WTC11 (cell line): ENCODE measurements around the gene PEX5. TPM values are rescaled to one million over a fixed set of nuclear protein-coding genes. Genes with fewer than 3 reads are reported as not detected.

Experiments used
- ATAC-seq: fragments of 200-7000 bp; cut with Tn5 transposase; 2 replicates; pipeline ENCODE4 v1.10.0; 2021; ENCODE audit warnings: mild to moderate bottlenecking, moderate library complexity
- CTCF ChIA-PET: fragments of 300-600 bp; sonication (Branson Sonifier 250); formaldehyde crosslinking; loops from one replicate; lab custom pipeline; 2021; ENCODE audit warnings: antibody characterized with exemption; lab: Charles Lee
- POLR2A ChIA-PET: fragments of 350-600 bp; sonication (Branson Sonifier 250); formaldehyde crosslinking; loops from one replicate; lab custom pipeline; 2021; ENCODE audit warnings: antibody characterized with exemption; lab: Charles Lee
- DNase-seq: peaks from one replicate; pipeline ENCODE4 v3.0.0; 2021; ENCODE audit warnings: low spot score
- H3K27ac Mint-ChIP-seq: 2 replicates; pipeline ENCODE4 v1.8.0; 2021; ENCODE audit warnings: mixed read lengths
- H3K27me3 Mint-ChIP-seq: 2 replicates; pipeline ENCODE4 v1.8.0; 2021; ENCODE audit warnings: low read depth, mild to moderate bottlenecking, moderate library complexity, mixed read lengths
- H3K36me3 Mint-ChIP-seq: 2 replicates; pipeline ENCODE4 v1.8.0; 2021; ENCODE audit warnings: mixed read lengths
- H3K4me1 Mint-ChIP-seq: 2 replicates; pipeline ENCODE4 v1.8.0; 2022; ENCODE audit warnings: mixed read lengths
- H3K4me3 Mint-ChIP-seq: 2 replicates; pipeline ENCODE4 v1.8.0; 2021; ENCODE audit warnings: mild to moderate bottlenecking, moderate library complexity, mixed read lengths
- H3K9me3 Mint-ChIP-seq: 2 replicates; pipeline ENCODE4 v1.8.0; 2021; ENCODE audit warnings: mixed read lengths
- ATF1 ChIP-seq: sonication (generic); formaldehyde crosslinking; IDR thresholded peaks from 2 replicates; pipeline ENCODE4 v1.8.1; 2023; ENCODE audit warnings: mild to moderate bottlenecking, moderate library complexity, missing genetic modification reagents
- E2F4 ChIP-seq: sonication (generic); formaldehyde crosslinking; IDR thresholded peaks from 2 replicates; pipeline ENCODE4 v1.8.1; 2022; ENCODE audit warnings: low read depth, mild to moderate bottlenecking, moderate library complexity, missing genetic modification reagents, borderline replicate concordance
- GRHL2 ChIP-seq: fragments of 250-450 bp; sonication (Bioruptor Pico); IDR thresholded peaks from 2 replicates; pipeline ENCODE4 v1.8.0; 2022; ENCODE audit warnings: mild to moderate bottlenecking, moderate library complexity; ENCODE audit not compliant: insufficient replicate concordance, severe bottlenecking
- IRF2 ChIP-seq: sonication (generic); formaldehyde crosslinking; IDR thresholded peaks from 2 replicates; pipeline ENCODE4 v1.8.0; 2022; ENCODE audit warnings: low read depth, missing genetic modification reagents, borderline replicate concordance
- JAZF1 ChIP-seq: fragments of 250-450 bp; sonication (Bioruptor Pico); IDR thresholded peaks from 2 replicates; pipeline ENCODE4 v1.9.0; 2021; ENCODE audit warnings: moderate library complexity, mild to moderate bottlenecking, inconsistent platforms
- RORB ChIP-seq: fragments of 250-450 bp; sonication (Bioruptor Pico); IDR thresholded peaks from 2 replicates; pipeline ENCODE4 v1.9.0; 2021; ENCODE audit warnings: mild to moderate bottlenecking
- SOX15 ChIP-seq: fragments of 250-450 bp; sonication (Bioruptor Pico); IDR thresholded peaks from 2 replicates; pipeline ENCODE4 v1.9.0; 2021; ENCODE audit warnings: mild to moderate bottlenecking
- SP1 ChIP-seq: sonication (generic); formaldehyde crosslinking; conservative IDR thresholded peaks from 2 replicates; pipeline ENCODE4 v1.8.1; 2022; ENCODE audit warnings: missing genetic modification reagents
- USF2 ChIP-seq: sonication (generic); formaldehyde crosslinking; IDR thresholded peaks from 2 replicates; pipeline ENCODE4 v1.8.1; 2023; ENCODE audit warnings: mild to moderate bottlenecking, missing genetic modification reagents, moderate library complexity
- ZMAT4 ChIP-seq: fragments of 250-450 bp; sonication (Bioruptor Pico); IDR thresholded peaks from 2 replicates; pipeline ENCODE4 v1.9.0; 2021; ENCODE audit warnings: mild to moderate bottlenecking
- ZNF416 ChIP-seq: fragments of 250-450 bp; sonication (Bioruptor Pico); IDR thresholded peaks from 2 replicates; pipeline ENCODE4 v1.9.0; 2021; ENCODE audit warnings: mild to moderate bottlenecking, inconsistent platforms
- ZNF532 ChIP-seq: fragments of 250-450 bp; sonication (Bioruptor Pico); IDR thresholded peaks from 2 replicates; pipeline ENCODE4 v1.9.0; 2021; ENCODE audit warnings: mild to moderate bottlenecking, borderline replicate concordance
- ZSCAN18 ChIP-seq: fragments of 250-450 bp; sonication (Bioruptor Pico); IDR thresholded peaks from 2 replicates; pipeline ENCODE4 v2.1.2; 2022; ENCODE audit warnings: mild to moderate bottlenecking, moderate library complexity
- total RNA-seq: library from RNA; stranded (reverse); gene quantifications from 3 replicates; pipeline ENCODE4 v1.2.3, GENCODE V29; 2021

Gene PEX5
- total RNA-seq, 1 experiment from 2014 or later = 68.9 TPM

GRCh38 chr12:7205091-7205490 is 15.6 kb downstream of the PEX5 start (continued):
- TF ChIP-seq ZNF532 (CRISPR knock-in tag) = no peak
- no peak for TF ChIP-seq IRF2 (CRISPR knock-in tag)
- TF ChIP-seq RORB = no peak
- no peak for TF ChIP-seq SOX15 (CRISPR knock-in tag)
- no peak for TF ChIP-seq GRHL2 (CRISPR knock-in tag)

GRCh38 chr12:7206691-7207090 is 17.2 kb downstream of the PEX5 start:
- no peaks in the 10 kb centered on the region for H3K27me3 Mint-ChIP-seq
- POLR2A ChIA-PET = no interaction called here
- no peak overlapping the region for H3K27ac Mint-ChIP-seq
- ATAC-seq (no peak), DNase-seq (no peak)
- peaks cover 94% of the 10 kb centered on the region for H3K36me3 Mint-ChIP-seq
- H3K4me3 Mint-ChIP-seq = no peak overlapping the region
- peaks cover 23% of the 10 kb centered on the region for H3K9me3 Mint-ChIP-seq
- TF ChIP-seq JAZF1 (CRISPR knock-in tag) (no peak), ZNF416 (no peak), SP1 (CRISPR knock-in tag) (no peak), ZSCAN18 (CRISPR knock-in tag) (no peak), E2F4 (CRISPR knock-in tag) (no peak), ATF1 (CRISPR knock-in tag) (no peak), GRHL2 (CRISPR knock-in tag) (no peak), ZNF532 (CRISPR knock-in tag) (no peak), USF2 (no peak), ZMAT4 (CRISPR knock-in tag) (no peak)
- no peaks in the 10 kb centered on the region for H3K4me1 Mint-ChIP-seq
- CTCF ChIA-PET = no interaction called here
